ENCODE data around the gene IL15. TPM values are rescaled to one million over a fixed set of nuclear protein-coding genes. Genes with fewer than 3 reads are reported as not detected.

Gene IL15
- total and polyA plus RNA-seq, 2 experiments from 2014 or later: 2.3 to 3.7 TPM

- no peak overlapping the region for H2AFZ ChIP-seq
- H3K4me2 ChIP-seq: no peak overlapping the region
- DNase-seq (ENCODE audit: low spot score) (peak; percentile 18), ATAC-seq (peak; percentile 61; the same call in 2 of the 3 replicates)
- H3K9me2 ChIP-seq (ENCODE audit: insufficient read depth): no peaks in the 10 kb centered on the region
- H3K79me2 ChIP-seq (replicated peaks; ENCODE audit: insufficient read depth): no peaks in the 10 kb centered on the region
- H3K4me1 ChIP-seq (ENCODE audit: insufficient read depth): no peaks in the 10 kb centered on the region
- Mint-ChIP-seq H3K9me3 (peaks cover 5% of the 10 kb centered on the region; the same call in 1 of the 3 replicates), H3K27me3 (ENCODE audit: insufficient read depth, low read depth, poor library complexity) (no peaks in the 10 kb centered on the region), H3K27ac (no peak overlapping the region), H3K4me1 (no peaks in the 10 kb centered on the region), H3K4me3 (no peak overlapping the region), H3K36me3 (ENCODE audit: low read depth) (no peaks in the 10 kb centered on the region)
- no peaks in the 10 kb centered on the region for H3K36me3 ChIP-seq (ENCODE audit: insufficient read depth)
- no peak overlapping the region for H3K4me3 ChIP-seq
- H4K20me1 ChIP-seq (replicated peaks; ENCODE audit: insufficient read depth): no peaks in the 10 kb centered on the region
- H3K27ac ChIP-seq (ENCODE audit: low read depth): no peak overlapping the region
- TF ChIP-seq CTCF (conservative IDR thresholded peaks at IDR 0.05; ENCODE audit: low read depth in 2 of 2): no peak
- TF ChIP-seq CREB1 (CRISPR knock-in tag; IDR thresholded peaks at IDR 0.05; ENCODE audit: low read depth): no peak
- TF ChIP-seq EZH2 (IDR thresholded peaks at IDR 0.05; ENCODE audit: low read depth, unreplicated experiment): no peak
- no peak for TF ChIP-seq NANOG (IDR thresholded peaks at IDR 0.05; ENCODE audit: borderline replicate concordance)
- TF ChIP-seq ZNF462 (CRISPR knock-in tag; IDR thresholded peaks at IDR 0.05): no peak
- H3F3A ChIP-seq (replicated peaks; ENCODE audit: low read depth): no peaks in the 10 kb centered on the region
- H3K27me3 ChIP-seq (ENCODE audit: insufficient read depth): no peaks in the 10 kb centered on the region
Observed at GRCh38 chr4:141610365-141610764, 26.0 kb upstream of the IL15 start.
